ENCODE results near the gene KCNH8. TPM values are rescaled to one million over a fixed set of nuclear protein-coding genes. Genes with fewer than 3 reads are reported as not detected.

The KCNH8 gene
- total RNA-seq, 1 experiment from 2014 or later: 0.12 TPM

- Histone ChIP-seq H3K4me2 (ENCODE audit: low read length) (no peak overlapping the region), H2AFZ (ENCODE audit: low read depth, low read length, poor library complexity, severe bottlenecking) (no peak overlapping the region), H4K20me1 (ENCODE audit: insufficient read depth) (no peaks in the 10 kb centered on the region), H3K9ac (ENCODE audit: low read length) (no peak overlapping the region), H3K4me1 (ENCODE audit: control insufficient read depth in 1 of 2, insufficient read depth in 2 of 2, low read length in 2 of 2) (no peaks in the 10 kb centered on the region), H3K36me3 (ENCODE audit: control insufficient read depth in 1 of 2, insufficient read depth in 2 of 2, low read length in 2 of 2) (no peaks in the 10 kb centered on the region), H3K9me3 (ENCODE audit: control insufficient read depth in 1 of 2, insufficient read depth in 1 of 2, low read depth in 1 of 2, low read length in 2 of 2) (no peaks in the 10 kb centered on the region), H3K27ac (ENCODE audit: low read depth, low read length) (no peak overlapping the region), H3K27me3 (ENCODE audit: insufficient read depth, low read length) (no peaks in the 10 kb centered on the region), H3K9me2 (ENCODE audit: insufficient read depth) (no peaks in the 10 kb centered on the region), H3K79me2 (ENCODE audit: insufficient read depth, low read length) (no peaks in the 10 kb centered on the region), H3K4me3 (replicated peaks in 1 of 2; ENCODE audit: low read depth in 1 of 2, low read length in 2 of 2) (no peak overlapping the region)
- ChIA-PET POLR2A (no interaction called here), RAD21 (ENCODE audit: low non-redundant PET in 1 of 2, low total read pairs in 2 of 2, uncharacterized antibody in 2 of 2, unreplicated experiment in 2 of 2) (no interaction called here), CTCF (no interaction called here)
- intact Hi-C loops (cut with micrococcal nuclease): loop anchor here (10.0 kb wide), 1 partner anchor 475 kb away; no protein-coding TSS in a partner anchor
- no TSS peak for BruUV-seq (replicated peaks)
- TF ChIP-seq CTCF (IDR thresholded peaks at IDR 0.05 in 2 of 3, conservative IDR thresholded peaks at IDR 0.05 in 1 of 3; ENCODE audit: borderline replicate concordance in 1 of 3, insufficient read depth in 1 of 3, low read depth in 2 of 3, low read length in 2 of 3): no peak
- no peak for TF ChIP-seq POLR2AphosphoS5 (IDR thresholded peaks at IDR 0.05; ENCODE audit: low read depth, low read length)
- TF ChIP-seq ZNF274 (IDR thresholded peaks at IDR 0.05; ENCODE audit: low read depth, low read length): no peak
- TF ChIP-seq ZFX (IDR thresholded peaks at IDR 0.05): no peak
- no peak for TF ChIP-seq REST (IDR thresholded peaks at IDR 0.05; ENCODE audit: low read depth)
- no peak for TF ChIP-seq SIN3A (IDR thresholded peaks at IDR 0.05; ENCODE audit: low read depth)
- TF ChIP-seq FOSL1 (IDR thresholded peaks at IDR 0.05; ENCODE audit: low read depth): no peak
- ATAC-seq (no peak), DNase-seq (ENCODE audit: low read depth, low spot score) (no peak)
These were observed 391.4 kb downstream of the KCNH8 start for GRCh38 chr3:19539518-19540392.

All from HCT116 (cell line).